ENCODE measurements around the gene SLCO3A1. TPM values are rescaled to one million over a fixed set of nuclear protein-coding genes. Genes with fewer than 3 reads are reported as not detected.

Gene SLCO3A1
- total RNA-seq, 1 experiment from 2014 or later = 37.8 TPM

DNA sequence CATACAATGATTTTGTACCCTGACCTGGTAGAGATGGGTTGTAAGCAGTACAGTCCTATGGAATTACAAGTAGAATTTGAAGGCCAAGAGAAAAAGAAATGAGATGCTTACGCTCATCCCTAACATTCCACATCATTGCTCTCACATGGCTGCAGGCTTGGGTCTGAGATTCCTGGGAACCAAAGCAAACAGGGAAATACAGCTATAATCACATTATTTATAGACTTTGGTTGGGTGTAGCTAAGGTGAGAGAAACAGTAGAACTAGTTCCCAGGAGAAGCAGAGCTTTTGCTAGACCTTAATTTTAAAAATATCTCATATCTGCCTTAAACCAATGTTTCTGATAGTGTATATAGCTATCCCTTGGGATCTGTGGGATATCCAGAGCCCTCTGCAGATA lies 51.4 kb downstream of the SLCO3A1 start:
- Histone ChIP-seq H3F3A (ENCODE audit: insufficient read depth, low read depth) (no peaks in the 10 kb centered on the region; the same call in 1 of the 2 replicates), H2AFZ (no peak overlapping the region), H3K4me2 (no peak overlapping the region), H3K4me1 (replicated peaks; ENCODE audit: insufficient read depth) (no peaks in the 10 kb centered on the region), H4K20me1 (ENCODE audit: insufficient read depth) (no peaks in the 10 kb centered on the region), H3K36me3 (ENCODE audit: low read depth) (no peaks in the 10 kb centered on the region), H3K27me3 (ENCODE audit: insufficient read depth, low read depth) (no peaks in the 10 kb centered on the region), H3K27ac (no peak overlapping the region), H3K9me2 (ENCODE audit: insufficient read depth) (no peaks in the 10 kb centered on the region), H3K9me3 (ENCODE audit: insufficient read depth, low read depth) (no peaks in the 10 kb centered on the region), H3K79me2 (ENCODE audit: low read depth) (peaks cover 37% of the 10 kb centered on the region), H3K4me3 (no peak overlapping the region)
- DNase-seq = no peak
- TF ChIP-seq EZH2 (IDR thresholded peaks at IDR 0.05; ENCODE audit: low read depth) = no peak
- TF ChIP-seq, protein P1, sequence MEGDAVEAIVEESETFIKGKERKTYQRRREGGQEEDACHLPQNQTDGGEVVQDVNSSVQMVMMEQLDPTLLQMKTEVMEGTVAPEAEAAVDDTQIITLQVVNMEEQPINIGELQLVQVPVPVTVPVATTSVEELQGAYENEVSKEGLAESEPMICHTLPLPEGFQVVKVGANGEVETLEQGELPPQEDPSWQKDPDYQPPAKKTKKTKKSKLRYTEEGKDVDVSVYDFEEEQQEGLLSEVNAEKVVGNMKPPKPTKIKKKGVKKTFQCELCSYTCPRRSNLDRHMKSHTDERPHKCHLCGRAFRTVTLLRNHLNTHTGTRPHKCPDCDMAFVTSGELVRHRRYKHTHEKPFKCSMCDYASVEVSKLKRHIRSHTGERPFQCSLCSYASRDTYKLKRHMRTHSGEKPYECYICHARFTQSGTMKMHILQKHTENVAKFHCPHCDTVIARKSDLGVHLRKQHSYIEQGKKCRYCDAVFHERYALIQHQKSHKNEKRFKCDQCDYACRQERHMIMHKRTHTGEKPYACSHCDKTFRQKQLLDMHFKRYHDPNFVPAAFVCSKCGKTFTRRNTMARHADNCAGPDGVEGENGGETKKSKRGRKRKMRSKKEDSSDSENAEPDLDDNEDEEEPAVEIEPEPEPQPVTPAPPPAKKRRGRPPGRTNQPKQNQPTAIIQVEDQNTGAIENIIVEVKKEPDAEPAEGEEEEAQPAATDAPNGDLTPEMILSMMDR (conservative IDR thresholded peaks at IDR 0.05) = no peak
- ChIA-PET POLR2A (ENCODE audit: unreplicated experiment) (no interaction called here), CTCF (no interaction called here)
- intact Hi-C loops (cut with micrococcal nuclease; ENCODE audit: unreplicated experiment) = no loop called here
- BruUV-seq (replicated peaks) = no TSS peak

DNA sequence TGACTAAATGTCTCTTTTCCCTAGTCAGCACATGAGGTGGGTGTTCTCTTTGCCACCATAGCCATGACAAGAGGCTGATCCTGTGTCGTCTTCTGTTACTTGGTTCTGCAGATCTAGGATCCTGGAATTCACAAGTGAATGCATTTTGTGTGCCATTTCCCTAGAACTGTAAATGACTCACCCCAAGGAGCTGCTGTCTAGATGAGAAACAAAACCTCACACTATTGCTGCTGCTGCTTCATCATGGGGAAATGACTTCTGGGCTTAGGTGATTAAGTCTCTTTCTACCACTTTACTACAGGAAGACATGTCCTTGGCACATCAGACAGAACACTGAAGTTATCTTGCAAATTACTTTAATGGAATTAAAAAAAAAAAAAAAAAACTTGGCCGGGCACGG lies 54.9 kb downstream of the SLCO3A1 start:
- Histone ChIP-seq H3K4me3 (no peak overlapping the region), H3K79me2 (ENCODE audit: low read depth) (peaks cover 13% of the 10 kb centered on the region; the same call in 1 of the 2 replicates), H3K27ac (no peak overlapping the region), H3K27me3 (ENCODE audit: insufficient read depth, low read depth) (no peaks in the 10 kb centered on the region), H3K4me1 (replicated peaks; ENCODE audit: insufficient read depth) (no peaks in the 10 kb centered on the region), H3K36me3 (ENCODE audit: low read depth) (no peaks in the 10 kb centered on the region), H3F3A (ENCODE audit: insufficient read depth, low read depth) (no peaks in the 10 kb centered on the region; the same call in 1 of the 2 replicates), H3K9me2 (ENCODE audit: insufficient read depth) (no peaks in the 10 kb centered on the region), H4K20me1 (ENCODE audit: insufficient read depth) (no peaks in the 10 kb centered on the region), H3K9me3 (ENCODE audit: insufficient read depth, low read depth) (no peaks in the 10 kb centered on the region), H3K4me2 (no peak overlapping the region), H2AFZ (no peak overlapping the region)
- no peak for DNase-seq
- TF ChIP-seq, protein P1 (conservative IDR thresholded peaks at IDR 0.05) = no peak
- TF ChIP-seq EZH2 (IDR thresholded peaks at IDR 0.05; ENCODE audit: low read depth) = no peak
- intact Hi-C loops (cut with micrococcal nuclease; ENCODE audit: unreplicated experiment) = no loop called here
- ChIA-PET CTCF (no interaction called here), POLR2A (ENCODE audit: unreplicated experiment) (interaction anchor here (0.6 to 0.7 kb wide), 2 partner anchors 9 to 21 kb away, joined by 5 to 8 read pairs; no protein-coding TSS in a partner anchor)
- BruUV-seq (replicated peaks) = no TSS peak

DNA sequence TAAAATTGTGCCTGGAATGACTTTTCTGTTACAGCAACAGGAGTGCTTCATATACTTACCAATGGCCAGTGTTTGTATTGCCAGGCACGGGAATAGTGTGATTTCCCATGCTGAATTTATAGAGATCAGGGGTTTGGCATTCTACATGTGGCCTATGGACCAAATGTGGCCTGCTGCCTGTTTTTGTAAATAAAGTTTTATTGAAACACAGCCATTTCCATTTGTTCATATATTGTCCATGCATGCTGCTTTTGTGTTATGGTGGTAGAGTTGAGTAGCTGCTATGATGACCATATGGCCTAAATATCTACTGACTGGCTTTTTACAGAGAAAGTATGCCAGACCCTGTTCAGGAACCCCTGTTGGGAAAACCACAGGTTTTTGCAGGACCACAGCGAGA lies 55.6 kb downstream of the SLCO3A1 start:
- no peaks in the 10 kb centered on the region for H3K4me1 ChIP-seq (replicated peaks; ENCODE audit: insufficient read depth)
- no peak for DNase-seq
- H3K4me2 ChIP-seq = no peak overlapping the region
- H3K9me3 ChIP-seq (ENCODE audit: insufficient read depth, low read depth) = no peaks in the 10 kb centered on the region
- POLR2A ChIA-PET (ENCODE audit: unreplicated experiment) = no interaction called here
- TF ChIP-seq, protein P1 (conservative IDR thresholded peaks at IDR 0.05) = no peak
- TF ChIP-seq EZH2 (IDR thresholded peaks at IDR 0.05; ENCODE audit: low read depth) = no peak
- intact Hi-C loops (cut with micrococcal nuclease; ENCODE audit: unreplicated experiment) = no loop called here
- no peak overlapping the region for H2AFZ ChIP-seq
- no TSS peak for BruUV-seq (replicated peaks)
- H3K79me2 ChIP-seq (ENCODE audit: low read depth) = peaks cover 8% of the 10 kb centered on the region; the same call in 1 of the 2 replicates
- H3K9me2 ChIP-seq (ENCODE audit: insufficient read depth) = no peaks in the 10 kb centered on the region
- no peak overlapping the region for H3K4me3 ChIP-seq
- CTCF ChIA-PET = no interaction called here
- H3K27me3 ChIP-seq (ENCODE audit: insufficient read depth, low read depth) = no peaks in the 10 kb centered on the region
- H3F3A ChIP-seq (ENCODE audit: insufficient read depth, low read depth) = no peaks in the 10 kb centered on the region; the same call in 1 of the 2 replicates
- no peak overlapping the region for H3K27ac ChIP-seq
- H4K20me1 ChIP-seq (ENCODE audit: insufficient read depth) = no peaks in the 10 kb centered on the region
- no peaks in the 10 kb centered on the region for H3K36me3 ChIP-seq (ENCODE audit: low read depth)

Measured in PC-9 (cell line).